Epithelial cell of prostate (primary cell): ENCODE results near the gene PRDM2.

Source experiments
- DNase-seq: peaks from one replicate; pipeline ENCODE4 v3.0.0-alpha.2; 2011; ENCODE audit warnings: low read depth, low spot score
- H3K27ac ChIP-seq: fragments of 450-650 bp; 2 replicates; pipeline ENCODE4 v1.5.1; 2017; ENCODE audit warnings: mild to moderate bottlenecking

Gene PRDM2

DNA sequence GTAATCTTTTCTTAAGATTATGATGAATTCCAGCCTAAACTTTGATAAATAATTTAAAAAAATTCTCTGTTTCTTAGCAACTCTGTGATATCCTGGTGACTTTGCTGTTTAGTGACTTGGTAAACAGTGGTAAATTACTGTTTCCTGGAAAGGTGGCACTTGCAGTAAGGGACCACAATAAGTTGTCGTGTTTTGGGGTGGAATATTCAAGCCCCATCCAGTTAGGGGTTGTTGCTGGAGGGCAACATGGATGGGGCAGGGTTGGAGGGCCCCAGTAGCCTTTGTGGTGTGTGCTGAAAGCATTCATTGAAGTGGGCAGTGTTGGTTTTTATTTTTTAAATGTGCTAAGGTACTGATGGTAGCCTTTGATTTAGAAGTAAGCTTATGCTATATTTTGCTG lies 30.3 kb downstream of the PRDM2 start:
- DNase-seq = no peak
- H3K27ac ChIP-seq = no peak overlapping the region

DNA sequence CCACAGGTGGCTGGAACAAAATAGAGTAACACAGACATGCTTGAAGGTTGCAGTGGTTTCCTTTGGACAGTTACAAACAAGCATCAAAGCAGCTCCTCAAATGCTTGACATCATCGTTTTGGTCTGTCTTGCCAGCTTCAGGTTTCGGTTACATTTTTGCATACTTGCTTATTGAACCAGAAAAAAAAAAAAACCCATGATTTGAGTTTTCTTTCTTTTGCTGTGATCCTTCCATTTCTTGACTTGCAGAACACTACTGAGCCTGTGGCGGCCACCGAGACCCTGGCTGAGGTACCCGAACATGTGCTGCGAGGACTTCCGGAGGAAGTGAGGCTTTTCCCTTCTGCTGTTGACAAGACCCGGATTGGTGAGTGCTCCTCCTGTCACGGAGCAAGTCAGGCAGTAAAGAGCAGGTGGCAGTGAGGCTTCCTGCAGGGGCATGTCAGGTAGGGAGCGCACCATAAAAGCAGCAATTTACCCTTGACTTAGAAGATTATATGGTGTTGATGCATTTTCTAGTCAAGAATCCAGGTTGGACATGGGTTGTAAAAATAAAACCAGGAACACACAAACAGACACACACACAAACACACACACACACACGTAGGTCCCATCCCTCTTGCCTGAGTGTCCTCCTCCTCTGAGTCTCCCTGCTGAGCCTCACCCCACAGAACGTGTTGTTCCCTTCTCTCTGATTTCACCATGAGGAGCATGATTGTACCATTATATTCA lies 30.9 kb downstream of the PRDM2 start:
- DNase-seq = no peak
- no peak overlapping the region for H3K27ac ChIP-seq

DNA sequence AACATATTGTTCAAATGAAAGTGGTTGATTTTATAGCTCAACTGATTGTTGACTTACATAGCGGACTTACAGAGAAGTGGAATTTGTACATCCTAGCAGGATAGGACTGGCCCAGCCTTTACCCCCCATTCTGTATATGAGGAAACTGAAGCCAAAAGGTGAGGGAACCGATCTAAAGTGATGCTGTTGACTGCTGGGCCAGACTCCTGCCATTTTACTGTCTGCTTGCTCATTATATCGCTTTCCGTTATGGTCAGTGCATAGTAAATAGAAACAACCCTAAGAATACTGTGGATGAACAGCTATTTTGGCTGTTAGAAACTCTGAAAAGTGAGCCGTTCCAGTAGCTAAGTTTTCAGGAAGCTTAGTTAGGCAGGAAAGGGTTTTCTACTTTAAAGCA lies 31.9 kb downstream of the PRDM2 start:
- H3K27ac ChIP-seq = no peak overlapping the region
- DNase-seq = no peak

DNA sequence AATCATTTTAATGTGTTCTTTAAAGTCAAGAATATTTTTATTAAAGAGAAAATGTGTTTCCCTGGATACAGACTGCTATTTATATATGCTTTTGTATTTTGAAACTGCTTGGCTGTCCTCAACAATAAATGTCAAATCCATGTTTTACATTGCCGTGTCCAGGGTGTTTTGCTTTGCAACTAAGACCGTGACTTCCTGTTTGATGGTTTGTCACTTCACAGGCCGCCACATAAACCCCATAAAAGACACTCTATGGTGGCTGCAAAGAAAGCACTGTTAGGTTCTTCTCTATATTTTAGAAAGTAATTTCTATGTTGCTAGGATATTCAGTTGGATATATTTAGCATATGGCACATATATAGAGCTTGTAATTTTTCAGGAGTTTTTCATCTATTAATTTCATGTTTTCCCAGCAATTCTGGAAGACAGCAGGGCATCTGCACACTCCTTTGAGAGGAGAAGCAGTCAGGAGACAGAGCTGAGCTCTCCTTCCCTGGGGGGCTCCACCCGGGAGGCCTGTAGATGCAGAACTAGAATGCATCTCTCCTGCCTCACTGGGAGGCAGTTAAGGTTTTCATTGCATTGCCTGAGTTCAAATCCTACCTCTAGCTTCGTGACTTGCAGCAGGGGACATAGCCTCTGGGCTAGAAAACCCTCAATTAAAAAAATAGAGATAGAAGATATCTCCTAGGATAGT lies 33.1 kb downstream of the PRDM2 start:
- no peak overlapping the region for H3K27ac ChIP-seq
- DNase-seq = no peak

DNA sequence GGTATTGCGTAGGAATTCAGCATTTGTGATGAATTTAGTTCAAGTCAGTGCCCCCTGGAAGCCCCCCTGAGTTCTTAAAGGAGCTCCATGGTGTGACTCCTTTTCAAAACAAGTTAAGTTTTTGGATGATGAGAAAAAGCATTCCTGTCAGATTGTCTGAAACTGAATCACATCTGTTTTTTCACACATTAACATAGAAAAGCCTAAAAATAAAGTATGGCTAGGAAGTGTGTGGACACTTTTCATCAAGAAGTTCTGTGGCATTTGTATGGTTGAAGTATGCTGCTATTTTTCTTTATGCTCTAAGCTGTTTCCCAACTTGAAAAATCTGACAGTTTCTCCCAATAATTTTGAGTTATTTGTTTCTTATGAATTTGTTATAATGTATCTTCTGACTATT lies 33.7 kb downstream of the PRDM2 start:
- no peak overlapping the region for H3K27ac ChIP-seq
- DNase-seq = no peak

DNA sequence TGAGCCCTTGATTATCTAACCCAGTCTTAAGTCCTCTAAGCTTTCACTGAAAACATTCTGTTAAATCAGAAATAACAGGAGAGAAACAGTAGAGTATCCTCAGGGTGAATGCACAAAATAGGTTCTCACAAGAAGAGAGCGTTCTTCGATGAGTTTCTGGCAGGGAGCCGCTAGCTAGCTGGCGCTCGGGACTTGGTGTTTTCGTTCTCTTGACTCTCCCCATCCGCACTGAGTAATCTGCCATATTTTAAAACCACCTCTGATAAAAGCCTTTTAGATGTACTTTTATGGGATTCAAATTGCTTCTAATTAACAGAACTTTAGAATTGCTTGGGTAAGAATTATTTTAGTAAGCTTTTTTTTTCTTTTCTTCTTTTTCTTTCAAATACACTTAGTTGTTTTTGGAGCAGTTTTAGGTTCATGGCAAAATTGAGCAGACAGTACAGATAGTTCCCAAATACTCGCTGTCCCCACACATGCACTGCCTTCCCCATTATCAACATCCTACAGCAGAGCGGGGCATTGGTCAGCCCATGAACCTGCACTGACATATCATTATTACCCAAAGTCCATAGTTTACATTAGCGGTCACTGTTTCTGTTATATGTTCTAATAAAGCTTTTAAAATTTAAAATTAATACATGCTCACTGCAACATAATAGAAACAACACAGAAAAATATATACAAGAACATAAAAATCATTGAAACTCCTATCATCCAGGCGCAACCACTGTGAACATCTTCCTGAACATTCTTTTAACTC lies 35.4 kb downstream of the PRDM2 start:
- DNase-seq = no peak
- H3K27ac ChIP-seq = no peak overlapping the region

DNA sequence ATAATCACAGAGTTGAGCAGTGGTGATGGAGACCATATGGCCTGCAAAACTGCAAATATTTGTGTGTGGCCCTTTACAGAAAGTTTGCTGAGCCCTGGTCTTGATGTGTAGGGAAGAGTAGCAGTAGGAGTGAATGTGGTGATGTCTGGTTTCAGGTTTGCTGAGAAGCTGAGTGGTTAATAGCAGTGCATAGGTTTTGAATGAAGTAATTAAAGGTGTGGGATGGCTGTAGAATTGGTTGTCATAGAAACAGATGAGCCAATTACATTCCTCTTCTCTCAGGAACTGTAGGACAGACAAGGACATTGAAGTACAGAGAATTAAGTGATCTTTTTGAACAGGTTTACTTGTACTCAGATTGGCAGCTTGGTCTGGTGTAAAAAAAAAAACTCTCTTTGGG lies 37.4 kb downstream of the PRDM2 start:
- DNase-seq = no peak
- no peak overlapping the region for H3K27ac ChIP-seq

DNA sequence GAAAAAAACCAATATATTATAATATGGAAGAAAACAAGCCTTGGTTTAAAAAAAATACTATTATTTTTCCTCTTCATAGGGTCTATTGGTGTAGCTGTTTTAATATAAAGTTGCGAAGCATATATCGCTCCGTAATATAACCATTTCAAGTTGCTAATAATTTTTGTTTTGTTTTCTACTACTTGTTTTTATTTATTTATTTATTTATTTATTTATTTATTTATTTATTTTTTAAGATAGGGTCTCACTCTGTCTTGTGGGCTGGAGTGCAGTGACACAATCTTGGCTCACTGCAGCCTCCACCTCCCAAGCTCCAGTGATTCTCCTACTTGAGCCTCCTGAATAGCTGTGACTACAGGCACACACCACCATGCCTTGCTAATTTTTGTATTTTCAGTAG lies 46.4 kb downstream of the PRDM2 start:
- DNase-seq = no peak

DNA sequence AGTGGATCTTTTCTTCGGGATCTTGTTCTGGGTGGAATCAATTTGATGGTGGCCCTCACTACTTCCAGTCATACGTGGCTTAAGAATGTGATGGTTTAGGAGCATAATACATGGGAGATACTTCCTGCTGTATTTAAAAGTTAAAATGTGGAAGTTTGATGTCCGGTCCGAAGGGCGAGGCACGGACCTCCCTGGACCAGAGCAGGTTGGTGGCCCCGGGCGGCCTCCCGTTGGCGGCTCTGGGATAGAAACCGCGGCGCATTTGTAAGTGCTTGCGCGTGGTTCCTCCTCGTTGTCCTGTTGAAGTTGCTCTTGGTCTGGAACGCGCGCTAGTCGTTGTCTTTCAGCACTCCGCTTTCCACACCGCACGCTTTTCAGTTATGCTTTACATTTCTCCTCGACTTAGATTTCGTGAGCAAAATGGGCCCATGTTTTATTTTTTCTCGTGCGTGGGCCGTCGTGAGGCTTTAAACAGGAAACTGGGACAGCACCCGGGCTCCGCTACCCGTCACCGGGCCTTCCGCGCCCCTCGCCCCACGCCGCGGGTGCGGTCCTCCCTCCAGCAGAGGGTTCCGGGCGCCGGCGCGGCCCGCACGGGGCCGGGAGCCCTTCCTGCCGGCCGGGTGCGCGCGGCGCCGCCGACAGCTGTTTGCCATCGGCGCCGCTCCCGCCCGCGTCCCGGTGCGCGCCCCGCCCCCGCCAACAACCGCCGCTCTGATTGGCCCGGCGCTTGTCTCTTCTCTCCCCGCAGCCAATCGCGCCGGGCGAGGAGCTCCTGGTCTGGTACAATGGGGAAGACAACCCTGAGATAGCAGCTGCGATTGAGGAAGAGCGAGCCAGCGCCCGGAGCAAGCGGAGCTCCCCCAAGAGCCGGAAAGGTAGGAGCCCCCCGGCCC lies 48.9 kb downstream of the PRDM2 start:
- peak; percentile 68 for DNase-seq
- peak overlapping the region; percentile 88 for H3K27ac ChIP-seq

More for the DNA sequence above, 46.4 kb downstream of the PRDM2 start:
- no peak overlapping the region for H3K27ac ChIP-seq

DNA sequence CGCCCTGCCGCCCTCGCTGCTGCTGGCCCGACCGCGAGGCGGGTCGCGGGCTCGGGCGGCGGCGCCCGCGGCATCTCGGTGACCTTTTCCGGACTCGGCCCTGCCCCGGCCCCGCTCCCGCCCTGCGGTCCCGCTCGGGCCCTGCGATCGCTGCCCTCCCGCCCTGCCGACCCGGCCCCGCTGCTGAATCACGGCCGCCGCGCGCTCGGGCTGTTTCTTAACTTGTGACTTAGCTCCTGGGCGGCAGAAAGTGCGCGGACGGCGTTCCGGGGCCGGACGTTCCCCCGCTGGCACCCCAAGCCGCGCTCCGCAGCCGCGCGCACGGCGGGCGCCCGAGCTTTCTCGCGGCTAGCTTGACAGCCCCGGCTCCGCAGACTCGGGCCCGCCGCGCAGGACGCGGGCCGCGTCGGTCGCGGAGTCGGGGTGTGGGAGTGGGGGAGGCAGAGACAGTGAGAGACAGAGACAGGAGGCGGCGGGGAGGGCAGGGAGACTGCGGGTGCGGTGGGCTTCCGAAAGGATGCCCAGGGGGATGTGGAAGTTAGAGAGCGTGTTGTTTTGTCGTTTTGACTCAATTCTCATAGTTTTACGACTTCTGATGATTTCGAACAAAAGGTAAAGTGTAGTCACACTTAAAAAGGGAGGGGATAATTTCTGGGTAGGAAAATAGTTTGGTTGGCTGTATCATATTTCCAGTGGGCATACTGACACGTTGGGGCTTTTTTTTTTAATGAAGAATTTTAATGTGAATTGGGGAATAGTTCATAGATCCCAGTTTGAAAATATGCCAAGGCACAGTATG lies 49.8 kb downstream of the PRDM2 start:
- H3K27ac ChIP-seq = peak overlapping the region; percentile 88
- no peak for DNase-seq

DNA sequence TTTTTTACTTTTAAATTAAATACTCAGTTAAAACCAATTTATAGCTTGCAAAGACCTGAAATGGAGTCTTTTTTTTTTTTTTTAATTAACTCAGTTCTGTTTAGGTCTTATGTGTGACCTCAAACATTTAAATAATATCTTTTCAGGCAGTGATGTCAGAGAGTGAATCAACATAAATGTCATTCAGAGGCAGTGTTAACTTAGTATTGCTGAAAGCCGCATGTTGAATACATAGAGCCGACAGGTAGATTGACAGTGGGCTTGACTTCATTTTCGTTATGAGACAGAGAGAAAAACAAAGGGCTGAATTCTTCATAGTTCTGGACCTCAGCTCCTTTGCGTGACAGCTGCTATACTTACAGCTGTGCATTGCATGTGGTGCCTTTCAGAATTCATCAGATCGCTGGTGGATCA lies 51.5 kb downstream of the PRDM2 start:
- DNase-seq = no peak
- no peak overlapping the region for H3K27ac ChIP-seq

DNA sequence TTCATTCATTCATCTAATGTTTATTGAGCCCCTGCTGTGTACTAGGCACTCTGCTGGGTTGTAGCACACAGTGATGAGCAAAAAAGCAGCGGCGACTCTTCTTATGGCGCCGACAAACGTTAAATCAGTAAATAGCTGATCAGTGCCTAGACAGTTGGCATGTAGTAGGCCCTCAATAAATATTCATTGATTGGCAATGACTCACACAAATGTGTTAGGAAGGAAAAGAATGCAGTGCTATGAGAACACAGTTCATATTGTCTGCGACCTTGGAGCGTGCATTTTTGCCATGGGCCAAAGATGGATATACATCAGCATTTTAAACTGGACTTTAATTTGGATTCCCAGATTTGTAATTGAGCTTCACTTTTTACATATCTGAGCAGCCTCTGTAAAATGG lies 52.0 kb downstream of the PRDM2 start:
- H3K27ac ChIP-seq = no peak overlapping the region
- no peak for DNase-seq

DNA sequence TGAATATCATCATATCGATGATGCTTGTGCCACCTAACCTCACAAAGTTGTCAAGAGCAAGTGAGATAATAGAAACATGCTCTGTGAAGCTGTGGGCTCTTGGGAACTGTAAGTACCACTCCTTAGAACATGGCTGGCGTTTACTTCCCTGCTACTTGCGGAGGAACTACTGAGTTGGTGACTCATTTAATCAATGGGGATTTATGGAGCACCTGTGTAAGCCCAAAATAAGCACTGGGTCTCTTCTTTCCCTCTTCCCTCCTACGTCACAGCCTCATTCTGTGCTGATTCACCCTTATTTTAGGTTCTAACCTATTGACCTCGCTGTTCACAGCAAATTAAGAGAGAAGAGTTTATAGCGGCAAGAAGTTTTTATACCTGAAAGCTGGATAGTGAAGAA lies 52.9 kb downstream of the PRDM2 start:
- DNase-seq = no peak
- H3K27ac ChIP-seq = no peak overlapping the region

DNA sequence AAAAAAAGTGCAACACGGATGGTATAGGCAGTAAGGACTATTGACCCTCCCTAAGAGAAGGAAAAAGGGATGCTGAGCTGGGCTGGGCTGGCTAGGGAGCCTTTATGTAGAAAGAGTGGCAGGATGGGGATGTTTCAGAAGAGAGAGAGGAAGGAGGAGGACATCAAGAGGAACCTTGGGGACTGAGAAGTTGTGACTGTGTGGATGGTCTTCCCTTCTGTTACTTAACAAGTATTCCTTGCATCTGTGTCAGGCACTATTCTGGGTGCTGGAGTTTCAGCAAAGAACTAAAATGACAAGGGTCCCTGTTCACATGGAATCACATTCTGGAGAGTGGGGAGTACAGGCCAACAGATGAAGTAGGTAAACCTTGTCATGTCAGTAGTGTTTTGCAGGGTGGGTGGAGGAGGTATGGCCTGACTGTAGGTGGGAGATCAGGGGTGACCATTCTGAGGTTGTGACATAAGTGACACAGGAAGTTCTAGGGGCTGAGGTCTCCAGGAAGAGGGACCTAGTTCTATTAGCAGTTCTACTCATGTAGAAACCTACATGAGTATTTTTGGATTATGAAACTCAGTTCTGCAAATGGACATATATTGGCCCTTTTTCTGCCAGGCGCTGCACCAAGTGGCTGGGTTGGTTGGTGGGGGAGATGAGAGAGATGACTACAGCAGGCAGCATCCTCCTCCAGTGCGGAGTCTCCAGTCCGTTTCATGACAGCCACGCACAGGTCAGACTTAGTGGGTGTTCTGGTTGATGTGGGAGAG lies 53.8 kb downstream of the PRDM2 start:
- no peak for DNase-seq
- H3K27ac ChIP-seq = no peak overlapping the region

DNA sequence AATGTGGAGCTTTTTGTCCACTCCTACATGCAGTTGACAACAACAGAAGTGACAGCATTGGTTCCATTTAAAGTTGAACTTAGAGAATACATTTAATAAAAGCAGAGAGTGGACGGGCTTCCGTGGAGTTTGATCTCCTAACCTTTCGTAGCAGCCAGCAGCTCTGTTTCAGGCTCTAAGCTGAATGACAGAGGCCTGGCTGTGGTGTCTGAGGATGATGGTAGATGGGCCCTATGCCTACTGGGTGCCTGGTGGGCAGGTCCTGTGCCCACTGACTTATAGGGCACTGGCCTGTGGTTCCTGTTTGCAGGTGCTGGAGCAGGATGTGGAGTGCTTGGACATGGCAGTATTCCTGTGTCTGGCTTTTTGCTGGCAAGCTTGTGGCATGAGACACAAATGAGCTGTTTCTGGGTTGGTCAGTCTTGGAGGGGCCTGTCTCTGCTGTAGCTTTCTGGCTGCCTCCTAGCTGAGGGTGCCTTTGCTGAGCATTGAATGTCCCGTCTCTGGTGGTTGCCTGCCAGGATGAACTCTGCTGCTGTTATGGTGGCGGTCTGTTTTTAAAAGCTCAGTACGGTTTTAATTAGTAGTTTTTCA lies 54.6 kb downstream of the PRDM2 start:
- H3K27ac ChIP-seq = no peak overlapping the region

DNA sequence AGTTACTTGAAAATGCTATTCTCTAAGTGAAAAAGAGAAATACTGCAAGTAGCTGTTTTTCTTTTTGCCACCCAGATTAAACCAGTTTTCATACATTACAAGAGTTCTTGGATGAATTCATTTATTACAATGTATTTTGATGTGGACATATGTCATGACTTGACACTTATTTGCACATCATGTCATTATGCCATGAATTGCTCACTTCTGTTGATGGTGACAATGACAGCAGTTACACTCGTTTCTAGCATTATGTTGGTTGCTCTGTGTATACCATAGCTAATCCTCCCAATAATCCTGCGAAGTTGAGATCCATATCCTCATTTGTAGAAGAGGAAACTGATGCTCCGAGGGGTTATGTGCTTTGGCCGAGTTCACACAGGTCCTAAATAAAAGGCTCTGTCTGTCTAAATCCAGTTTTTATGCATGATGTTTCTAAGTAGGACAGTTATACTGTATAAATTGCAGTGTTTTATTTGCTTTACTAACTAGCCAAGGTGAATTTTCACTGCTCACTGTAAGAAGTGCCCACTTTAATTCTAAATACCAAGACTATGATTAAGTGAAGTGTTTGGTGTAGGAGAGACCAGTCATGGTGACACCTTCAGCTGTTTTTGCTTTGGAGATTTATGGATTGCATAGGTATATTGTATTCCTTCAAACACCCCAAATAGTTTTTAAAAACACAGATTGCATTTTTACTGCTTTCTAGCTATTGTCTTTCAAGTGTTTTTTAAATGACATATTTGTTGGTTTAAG lies 56.7 kb downstream of the PRDM2 start:
- no peak for DNase-seq
- peak overlapping the region; percentile 72 for H3K27ac ChIP-seq

More for the DNA sequence above, 54.6 kb downstream of the PRDM2 start:
- DNase-seq = no peak

DNA sequence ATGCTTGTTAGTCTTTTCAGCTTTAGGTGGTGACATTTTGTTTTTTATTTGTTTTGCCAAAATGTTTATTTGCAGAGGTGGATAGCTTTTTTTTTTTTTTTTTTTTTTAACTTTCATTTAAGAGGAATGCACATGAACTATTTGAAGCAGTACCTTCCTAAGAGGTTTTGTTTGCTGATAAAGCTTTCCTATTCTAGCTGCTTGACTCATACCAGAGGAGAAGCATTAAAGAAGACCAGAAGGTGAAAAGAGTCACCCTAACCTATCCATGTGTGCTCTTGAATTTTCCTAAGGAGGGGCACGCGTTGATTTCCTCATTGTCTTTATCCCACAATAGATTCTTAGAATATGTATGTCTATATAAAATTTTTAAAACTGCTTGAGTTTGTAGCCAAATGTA lies 57.7 kb downstream of the PRDM2 start:
- no peak for DNase-seq
- peak overlapping the region; percentile 72 for H3K27ac ChIP-seq

DNA sequence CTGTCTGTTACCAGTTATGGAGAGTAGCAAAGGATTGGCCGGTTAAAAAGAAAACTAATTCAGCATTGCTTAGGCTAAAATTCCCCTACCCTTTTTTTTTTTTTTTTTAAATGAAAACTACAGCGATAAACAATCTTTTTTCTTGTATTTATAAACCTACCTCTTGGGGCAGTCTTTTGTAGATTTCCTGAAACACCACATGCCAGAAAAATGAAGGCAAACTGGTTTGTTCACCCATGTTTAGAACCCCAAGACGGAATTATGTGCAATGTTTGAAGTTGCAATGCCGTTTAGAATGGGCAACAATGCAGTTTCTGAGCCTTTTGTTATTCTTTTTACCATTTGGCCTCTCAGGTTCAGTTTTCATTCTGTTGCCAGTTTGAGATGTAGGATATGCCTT lies 59.1 kb downstream of the PRDM2 start:
- peak overlapping the region; percentile 72 for H3K27ac ChIP-seq
- DNase-seq = peak; percentile 55
